HepG2 (cell line): ENCODE results near the gene PLLP. TPM values are rescaled to one million over a fixed set of nuclear protein-coding genes. Genes with fewer than 3 reads are reported as not detected.

Source experiments
- ATAC-seq: fragments of 200-7000 bp; cut with Tn5 transposase; 3 replicates; pipeline ENCODE4 v1.9.1; 2020; ENCODE audit warnings: mild to moderate bottlenecking, moderate library complexity
- BruUV-seq: library from RNA; stranded (reverse); fragments of 400-500 nt; replicated peaks from 2 replicates; lab custom pipeline; 2021; lab: Mats Ljungman, UMichigan
- CTCF ChIA-PET: fragments of 300-600 bp; formaldehyde crosslinking; extraction: SDS; loops from one replicate; lab custom pipeline; 2021; ENCODE audit warnings: low total read pairs, inconsistent platforms, low intra/inter-chr PET ratio; lab: Yijun Ruan, JAX
- POLR2A ChIA-PET: fragments of 350-600 bp; sonication (Branson Sonifier 250); formaldehyde crosslinking; loops from one replicate; lab custom pipeline; 2020; ENCODE audit warnings: antibody characterized with exemption, inconsistent platforms; lab: Yijun Ruan, JAX
- DNase-seq: peaks from one replicate; pipeline ENCODE4 v3.0.0-alpha.2; 2015; ENCODE audit warnings: low spot score
- FAIRE-seq: peaks from 3 replicates; lab custom pipeline; 2011; peaks lifted over from hg19 to GRCh38; lab: Jason Lieb, UNC
- H2AFZ ChIP-seq: one replicate; pipeline ENCODE4 v1.6.1; 2011; ENCODE audit warnings: low read length, inconsistent platforms
- H3K27ac ChIP-seq: fragments of 300-600 bp; 3 replicates; pipeline ENCODE4 v1.8.0; 2011; ENCODE audit warnings: mixed run types, mild to moderate bottlenecking, mixed read lengths, low read length, inconsistent platforms; ENCODE audit not compliant: insufficient read depth; ENCODE audit errors: extremely low read length
- H3K27me3 ChIP-seq, 2 experiments: fragments of 200-600 bp in 1 of 2; 2 replicates in 1 of 2; 3 replicates in 1 of 2; pipeline versions ENCODE4 v1.6.0 to v1.8.0; 2011; ENCODE audit warnings: low read length in 2 of 2, mild to moderate bottlenecking in 2 of 2, moderate library complexity in 2 of 2, inconsistent platforms in 1 of 2; ENCODE audit not compliant: insufficient read depth in 2 of 2, control insufficient read depth in 1 of 2
- H3K36me3 ChIP-seq, 2 experiments: fragments of 200-600 bp in 1 of 2; replicated peaks in 1 of 2; 2 replicates in 1 of 2; 3 replicates in 1 of 2; pipeline versions ENCODE4 v1.5.1 to v1.8.0; 2011; ENCODE audit warnings: low read length in 2 of 2, inconsistent platforms in 1 of 2; ENCODE audit not compliant: insufficient read depth in 2 of 2, control insufficient read depth in 1 of 2
- H3K4me1 ChIP-seq: 2 replicates; pipeline ENCODE4 v1.5.1; 2012; ENCODE audit warnings: low read length, inconsistent platforms; ENCODE audit not compliant: insufficient read depth
- H3K4me2 ChIP-seq: 2 replicates; pipeline ENCODE4 v1.6.0; 2011; ENCODE audit warnings: low read depth, low read length, inconsistent platforms
- H3K4me3 ChIP-seq, 3 experiments: fragments of 200-600 bp in 1 of 3; sonication (generic), shearing (Covaris generic) in 1 of 3; replicated peaks in 1 of 3; 2 replicates each; pipeline ENCODE4 v1.5.1; 2011 to 2016; ENCODE audit warnings: low read length in 3 of 3, inconsistent platforms in 2 of 3, low read depth in 2 of 3, mild to moderate bottlenecking in 2 of 3, control low read depth in 1 of 3, mixed read lengths in 1 of 3; ENCODE audit not compliant: insufficient read depth in 1 of 3
- H3K79me2 ChIP-seq: one replicate; pipeline ENCODE4 v1.6.1; 2011; ENCODE audit warnings: low read length, inconsistent platforms; ENCODE audit not compliant: insufficient read depth
- H3K9ac ChIP-seq: 2 replicates; pipeline ENCODE4 v1.6.0; 2011; ENCODE audit warnings: mild to moderate bottlenecking, low read depth, low read length, inconsistent platforms; ENCODE audit not compliant: insufficient read depth
- H3K9me3 ChIP-seq: 2 replicates; pipeline ENCODE4 v1.5.1; 2012; ENCODE audit warnings: mild to moderate bottlenecking, low read length
- H4K20me1 ChIP-seq: 2 replicates; pipeline ENCODE4 v1.6.0; 2011; ENCODE audit warnings: inconsistent platforms, mild to moderate bottlenecking, low read length, moderate library complexity; ENCODE audit not compliant: insufficient read depth
- DRAP1 ChIP-seq: IDR thresholded peaks from 2 replicates; pipeline ENCODE4 v1.6.1; 2016; ENCODE audit warnings: missing genetic modification reagents, missing compliant biosample characterization
- HES4 ChIP-seq: sonication (generic); formaldehyde crosslinking; IDR thresholded peaks from 2 replicates; pipeline ENCODE4 v1.9.0; 2021; ENCODE audit warnings: mild to moderate bottlenecking, missing genetic modification reagents, borderline replicate concordance
- HNF4G ChIP-seq, 2 experiments: sonication (generic) in 1 of 2; formaldehyde crosslinking in 1 of 2; IDR thresholded peaks; 2 replicates each; pipeline versions ENCODE4 v1.4.0 to v1.6.1; 2011 to 2020; ENCODE audit warnings: borderline replicate concordance in 2 of 2, low read depth in 2 of 2, mild to moderate bottlenecking in 2 of 2, low read length in 1 of 2, missing genetic modification reagents in 1 of 2, moderate library complexity in 1 of 2
- ZBTB20 ChIP-seq: sonication (generic); formaldehyde crosslinking; IDR thresholded peaks from 2 replicates; pipeline ENCODE4 v1.8.1; 2023; ENCODE audit warnings: missing genetic modification reagents, low read depth, mild to moderate bottlenecking, borderline replicate concordance
- ZNF318 ChIP-seq: sonication (generic); formaldehyde crosslinking; IDR thresholded peaks from 2 replicates; pipeline ENCODE4 v1.4.0; 2020; ENCODE audit warnings: mild to moderate bottlenecking, missing genetic modification reagents
- ZNF530 ChIP-seq: sonication (generic); formaldehyde crosslinking; IDR thresholded peaks from 2 replicates; pipeline ENCODE4 v1.5.0; 2020; ENCODE audit warnings: low read depth, mild to moderate bottlenecking, missing genetic modification reagents
- ZNF629 ChIP-seq: sonication (generic); formaldehyde crosslinking; conservative IDR thresholded peaks from 2 replicates; pipeline ENCODE4 v1.5.0; 2020; ENCODE audit warnings: missing genetic modification reagents
- WGBS: methylation state at CpG from one replicate; pipeline ENCODE4 v1.1.6; 2017; ENCODE audit warnings: low lambda C conversion rate; 5-methylcytosine and 5-hydroxymethylcytosine counted together
- in situ Hi-C: cut with HindIII; loops from 2 replicates; pipeline ENCODE4 v1.10.0; 2017; ENCODE audit warnings: low pct_unique_long_range_greater_than_20kb; ENCODE audit not compliant: extremely low pct_ligation_motif_present
- intact Hi-C: fragments of 100-400 bp; cut with micrococcal nuclease; formaldehyde crosslinking; loops from one replicate; pipeline ENCODE4 v1.10.0; 2022; ENCODE audit not compliant: unreplicated experiment
- polyA plus RNA-seq, 8 experiments: library from polyadenylated mRNA; depleted of rRNA in 3 of 8; stranded (reverse) in 7 of 8; unstranded in 1 of 8; fragments of >200 nt; fragmentation: Illumina TruSeq in 4 of 8; extraction: Trizol in 4 of 8; gene quantifications; 2 replicates each; pipeline versions ENCODE4 v1.2.1 to v1.2.3, GENCODE V29; 2011 to 2016; ENCODE audit warnings: low read depth in 4 of 8, missing spikeins in 1 of 8, mixed read lengths in 1 of 8; ENCODE audit not compliant: insufficient read depth in 1 of 8
- total RNA-seq, 5 experiments: library from RNA; depleted of rRNA; stranded (reverse); fragments of >200 nt; fragmentation: Illumina TruSeq; extraction: Trizol; gene quantifications; 2 replicates each; pipeline ENCODE4 v1.2.3, GENCODE V29; 2016; ENCODE audit warnings: low read depth in 1 of 5
- TF ChIP-seq, protein P1 (sequence below): sonication (generic); formaldehyde crosslinking; IDR thresholded peaks from 2 replicates; pipeline ENCODE4 v1.4.0; 2020; ENCODE audit warnings: missing genetic modification reagents
- TF ChIP-seq, protein P2 (sequence below): sonication (generic); formaldehyde crosslinking; IDR thresholded peaks from 2 replicates; pipeline ENCODE4 v1.8.0; 2022; ENCODE audit warnings: missing genetic modification reagents, mild to moderate bottlenecking, borderline replicate concordance

The PLLP gene
- total and polyA plus RNA-seq, 2 of the 13 experiments (the other 11 are each of a cell fraction or from before 2014, with no cell fraction given): 60.6 to 127 TPM

DNA sequence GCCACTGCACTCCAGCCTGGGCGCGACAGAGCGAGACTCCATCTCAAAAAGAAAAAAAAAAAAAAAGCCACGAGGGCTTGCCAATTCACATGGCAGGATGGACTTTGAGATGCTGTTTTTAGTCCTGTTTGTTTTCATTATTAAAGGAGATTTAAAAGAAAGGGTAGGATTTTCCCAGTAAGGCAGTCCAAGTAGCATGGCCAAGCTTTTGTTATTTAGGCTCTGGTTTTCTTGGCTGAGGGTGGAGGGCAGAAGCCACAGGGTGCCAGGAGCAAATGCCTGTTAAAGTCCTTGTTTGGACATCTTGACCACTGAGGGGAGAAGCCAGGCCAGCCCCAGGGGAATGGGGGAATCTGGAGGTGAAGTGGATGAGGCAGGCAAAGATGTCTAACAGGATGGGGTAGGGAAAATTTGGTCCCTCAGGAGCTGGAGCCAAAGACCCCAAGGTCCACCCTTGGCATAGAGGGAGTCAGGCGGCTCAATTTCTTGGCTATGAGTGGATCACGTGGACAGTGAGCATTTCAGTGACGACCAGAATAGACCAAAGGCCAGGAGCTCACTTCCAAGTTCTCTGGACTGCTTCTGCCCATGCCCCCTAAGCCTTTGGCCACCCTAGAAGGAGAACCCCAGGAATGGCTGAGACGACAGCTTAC lies 20.8 kb upstream of the PLLP start:
- peak; percentile 67 for FAIRE-seq
- TF ChIP-seq, protein P1, sequence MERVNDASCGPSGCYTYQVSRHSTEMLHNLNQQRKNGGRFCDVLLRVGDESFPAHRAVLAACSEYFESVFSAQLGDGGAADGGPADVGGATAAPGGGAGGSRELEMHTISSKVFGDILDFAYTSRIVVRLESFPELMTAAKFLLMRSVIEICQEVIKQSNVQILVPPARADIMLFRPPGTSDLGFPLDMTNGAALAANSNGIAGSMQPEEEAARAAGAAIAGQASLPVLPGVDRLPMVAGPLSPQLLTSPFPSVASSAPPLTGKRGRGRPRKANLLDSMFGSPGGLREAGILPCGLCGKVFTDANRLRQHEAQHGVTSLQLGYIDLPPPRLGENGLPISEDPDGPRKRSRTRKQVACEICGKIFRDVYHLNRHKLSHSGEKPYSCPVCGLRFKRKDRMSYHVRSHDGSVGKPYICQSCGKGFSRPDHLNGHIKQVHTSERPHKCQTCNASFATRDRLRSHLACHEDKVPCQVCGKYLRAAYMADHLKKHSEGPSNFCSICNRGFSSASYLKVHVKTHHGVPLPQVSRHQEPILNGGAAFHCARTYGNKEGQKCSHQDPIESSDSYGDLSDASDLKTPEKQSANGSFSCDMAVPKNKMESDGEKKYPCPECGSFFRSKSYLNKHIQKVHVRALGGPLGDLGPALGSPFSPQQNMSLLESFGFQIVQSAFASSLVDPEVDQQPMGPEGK (CRISPR knock-in tag): 0 out of 2 replicates have a peak, but pooled peaks have one; percentile 6
- TF ChIP-seq ZBTB20 (CRISPR knock-in tag) (peak; percentile 2; the same call in 1 of the 2 replicates), ZNF530 (no peak), DRAP1 (no peak), HES4 (CRISPR knock-in tag) (0 out of 2 replicates have a peak, but pooled peaks have one; percentile 24), ZNF318 (CRISPR knock-in tag) (peak; percentile 16; the same call in 1 of the 2 replicates), HNF4G (IDR thresholded peaks at IDR 0.05; ENCODE audit: borderline replicate concordance, low read depth, low read length) (peak; percentile 46; the same call in 1 of the 2 replicates), HNF4G (CRISPR knock-in tag; IDR thresholded peaks at IDR 0.05; ENCODE audit: borderline replicate concordance, low read depth) (no peak), ZNF629 (CRISPR knock-in tag) (0 out of 2 replicates have a peak, but pooled peaks have one; percentile 10)
- TF ChIP-seq, protein P2, sequence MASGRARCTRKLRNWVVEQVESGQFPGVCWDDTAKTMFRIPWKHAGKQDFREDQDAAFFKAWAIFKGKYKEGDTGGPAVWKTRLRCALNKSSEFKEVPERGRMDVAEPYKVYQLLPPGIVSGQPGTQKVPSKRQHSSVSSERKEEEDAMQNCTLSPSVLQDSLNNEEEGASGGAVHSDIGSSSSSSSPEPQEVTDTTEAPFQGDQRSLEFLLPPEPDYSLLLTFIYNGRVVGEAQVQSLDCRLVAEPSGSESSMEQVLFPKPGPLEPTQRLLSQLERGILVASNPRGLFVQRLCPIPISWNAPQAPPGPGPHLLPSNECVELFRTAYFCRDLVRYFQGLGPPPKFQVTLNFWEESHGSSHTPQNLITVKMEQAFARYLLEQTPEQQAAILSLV (CRISPR knock-in tag): peak; percentile 45; the same call in 1 of the 2 replicates

More for the DNA sequence above, 20.8 kb upstream of the PLLP start:
- no peaks in the 10 kb centered on the region for H3K9me3 ChIP-seq
- in situ Hi-C loops (no loop called here), intact Hi-C loops (no loop called here)
- ATAC-seq: no peak
- CTCF ChIA-PET: no interaction called here
- TSS peak; percentile 89 for BruUV-seq
- peak overlapping the region; percentile 7 for H2AFZ ChIP-seq
- POLR2A ChIA-PET: interaction anchor here (0.7 to 12.2 kb wide), 8 partner anchors 11 to 142 kb away, joined by 3 to 303 read pairs (median 4); partner anchors contain the start of genes CIAPIN1, COQ9 and CX3CL1
- H3K9ac ChIP-seq: 0 out of 2 replicates have a peak overlapping the region, but pooled peaks have one; percentile 20
- peak overlapping the region; percentile 66 for H3K27ac ChIP-seq
- H3K4me2 ChIP-seq: peak overlapping the region; percentile 88
- peak; percentile 65 for DNase-seq
- no peaks in the 10 kb centered on the region for H3K27me3 ChIP-seq
- no peaks in the 10 kb centered on the region for H3K36me3 ChIP-seq
- WGBS: 13% methylated on average over 8 of the region's 8 CpGs
- H3K4me3 ChIP-seq: peak overlapping the region; percentile 0 to 50 (median 4); a peak in 2 of 6 replicates
- H3K79me2 ChIP-seq: no peaks in the 10 kb centered on the region
- H4K20me1 ChIP-seq: no peaks in the 10 kb centered on the region
- peaks cover 69% of the 10 kb centered on the region for H3K4me1 ChIP-seq
